Left lung (tissue), 10 donors: ENCODE measurements around the gene CALR. TPM values are rescaled to one million over a fixed set of nuclear protein-coding genes. Genes with fewer than 3 reads are reported as not detected.
"Not testable (repeated sequence)": the region's sequence is repeated elsewhere in the genome, so short reads cannot be mapped to it uniquely, and the experiment has no call there.

Source experiments
- ATAC-seq: fragments of 200-7000 bp; cut with Tn5 transposase; one replicate; pipeline ENCODE4 v1.9.1; 2020; ENCODE audit warnings: moderate library complexity
- DNase-seq, 4 donors: peaks; one replicate each; pipeline ENCODE4 v3.0.0-alpha.2; 2013 to 2020
- H3K27ac ChIP-seq, 2 donors: fragments of 200-600 bp; sonication (generic) in 1 of 2; one replicate each; pipeline versions ENCODE4 v1.5.0 to v1.8.0; 2020 to 2021
- H3K27me3 ChIP-seq, 2 donors: fragments of 200-600 bp; sonication (generic) in 1 of 2; one replicate each; pipeline versions ENCODE4 v1.5.0 to v1.8.0; 2020 to 2021
- H3K36me3 ChIP-seq, 2 donors: fragments of 200-600 bp; sonication (generic) in 1 of 2; one replicate each; pipeline versions ENCODE4 v1.5.0 to v1.8.0; 2020 to 2021
- H3K4me1 ChIP-seq, 2 donors: fragments of 200-600 bp; one replicate each; pipeline ENCODE4 v1.8.0; 2021
- H3K4me3 ChIP-seq, 2 donors: fragments of 200-600 bp; sonication (generic) in 1 of 2; one replicate each; pipeline versions ENCODE4 v1.5.0 to v1.8.0; 2020 to 2021; ENCODE audit warnings: mild to moderate bottlenecking in 1 of 2
- H3K9me3 ChIP-seq, 2 donors: fragments of 200-600 bp; sonication (generic) in 1 of 2; one replicate each; pipeline versions ENCODE4 v1.5.0 to v1.8.0; 2020 to 2021
- intact Hi-C, 2 donors: fragments of 100-400 bp; cut with DNase I; formaldehyde crosslinking; loops; one replicate each; pipeline versions ENCODE4 v1.11.2 to v1.14.2; 2022
- polyA plus RNA-seq, 6 donors: library from polyadenylated mRNA; unstranded; fragments of 120-200 nt; gene quantifications; one replicate each; pipeline ENCODE4 v1.2.1, GENCODE V29; 2013; ENCODE audit not compliant: insufficient read length in 6 of 6
- total RNA-seq, 2 donors: library from RNA; stranded (reverse); fragmentation: NEBNext Ultra II Directional; extraction: Animal tissue kit (Norgen Biotek cat#: 25700); gene quantifications; one replicate each; pipeline ENCODE4 v1.2.1, GENCODE V29; 2021
- TF ChIP-seq, protein P1 (sequence below), 2 donors: fragments of 200-600 bp; sonication (generic) in 1 of 2; IDR thresholded peaks; one replicate each; pipeline versions ENCODE4 v1.5.0 to v1.8.0; 2021; ENCODE audit warnings: antibody characterized with exemption in 2 of 2
- donor health status: DM: no; HTN: yes; CAD: no.
- donor health status: DM: no; HTN: no; CAD: no.

Gene CALR
- total and polyA plus RNA-seq, 8 donors = 654 to 1,778 (median 814) TPM

- TF ChIP-seq, protein P1, sequence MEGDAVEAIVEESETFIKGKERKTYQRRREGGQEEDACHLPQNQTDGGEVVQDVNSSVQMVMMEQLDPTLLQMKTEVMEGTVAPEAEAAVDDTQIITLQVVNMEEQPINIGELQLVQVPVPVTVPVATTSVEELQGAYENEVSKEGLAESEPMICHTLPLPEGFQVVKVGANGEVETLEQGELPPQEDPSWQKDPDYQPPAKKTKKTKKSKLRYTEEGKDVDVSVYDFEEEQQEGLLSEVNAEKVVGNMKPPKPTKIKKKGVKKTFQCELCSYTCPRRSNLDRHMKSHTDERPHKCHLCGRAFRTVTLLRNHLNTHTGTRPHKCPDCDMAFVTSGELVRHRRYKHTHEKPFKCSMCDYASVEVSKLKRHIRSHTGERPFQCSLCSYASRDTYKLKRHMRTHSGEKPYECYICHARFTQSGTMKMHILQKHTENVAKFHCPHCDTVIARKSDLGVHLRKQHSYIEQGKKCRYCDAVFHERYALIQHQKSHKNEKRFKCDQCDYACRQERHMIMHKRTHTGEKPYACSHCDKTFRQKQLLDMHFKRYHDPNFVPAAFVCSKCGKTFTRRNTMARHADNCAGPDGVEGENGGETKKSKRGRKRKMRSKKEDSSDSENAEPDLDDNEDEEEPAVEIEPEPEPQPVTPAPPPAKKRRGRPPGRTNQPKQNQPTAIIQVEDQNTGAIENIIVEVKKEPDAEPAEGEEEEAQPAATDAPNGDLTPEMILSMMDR (IDR thresholded peaks at IDR 0.05) = no peak
- Histone ChIP-seq H3K27ac (peak overlapping the region; percentile 4 to 64), H3K4me3 (peak overlapping the region in 1 of 2 donors; percentile 1), H3K4me1 (peaks cover 13 to 27% of the 10 kb centered on the region in 2 donors), H3K36me3 (no peaks in the 10 kb centered on the region), H3K27me3 (no peaks in the 10 kb centered on the region), H3K9me3 (no peaks in the 10 kb centered on the region)
- DNase-seq = peak in 3 of 4 donors; percentile 75 to 90 (median 79)
- intact Hi-C loops = no loop called here
- ATAC-seq = peak; percentile 79
These were observed 25.3 kb upstream of the CALR start for GRCh38 chr19:12913011-12913561.

GRCh38 chr19:12913851-12914690, 24.3 kb upstream of the CALR start:
- intact Hi-C loops = no loop called here
- DNase-seq = peak in 1 of 4 donors; percentile 54
- Histone ChIP-seq H3K4me3 (no peak overlapping the region), H3K4me1 (peaks cover 13 to 35% of the 10 kb centered on the region in 2 donors), H3K27me3 (no peaks in the 10 kb centered on the region), H3K9me3 (no peaks in the 10 kb centered on the region), H3K36me3 (no peaks in the 10 kb centered on the region), H3K27ac (peak overlapping the region; percentile 4 to 64)
- TF ChIP-seq, protein P1 (IDR thresholded peaks at IDR 0.05) = no peak
- ATAC-seq = no peak

GRCh38 chr19:12915860-12916259, 22.5 kb upstream of the CALR start:
- H3K36me3 ChIP-seq, H3K9me3 ChIP-seq, H3K27ac ChIP-seq, intact Hi-C loops, H3K27me3 ChIP-seq, H3K4me3 ChIP-seq, DNase-seq, ATAC-seq: not testable (repeated sequence)
- H3K4me1 ChIP-seq = peaks cover 13 to 42% of the 10 kb centered on the region in 2 donors

DNA sequence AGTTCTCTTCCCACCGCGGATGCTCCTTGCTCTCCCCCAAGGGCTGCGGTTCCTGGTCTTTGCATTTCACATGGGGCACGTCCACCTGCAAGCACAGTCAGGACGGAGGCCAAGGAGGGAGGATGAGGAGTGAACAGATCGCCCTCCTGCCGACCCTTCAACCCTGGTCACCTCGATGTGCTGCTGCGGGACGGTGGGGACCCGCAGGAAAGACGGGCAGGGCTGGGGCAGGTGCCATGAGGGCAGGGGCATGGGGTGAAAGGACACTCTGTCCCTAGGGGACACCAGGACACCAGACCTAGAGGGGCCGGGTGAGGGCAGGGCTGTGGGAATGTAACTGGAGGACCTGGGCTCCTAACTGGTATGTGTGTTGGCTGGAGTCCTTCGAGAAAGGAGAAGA, 20.2 kb upstream of the CALR start:
- peaks cover 6 to 30% of the 10 kb centered on the region in 2 donors for H3K4me1 ChIP-seq
- no peak for DNase-seq
- no peak overlapping the region for H3K27ac ChIP-seq
- H3K27me3 ChIP-seq = no peaks in the 10 kb centered on the region
- intact Hi-C loops = no loop called here
- no peak overlapping the region for H3K4me3 ChIP-seq
- no peaks in the 10 kb centered on the region for H3K9me3 ChIP-seq
- no peak for ATAC-seq
- TF ChIP-seq, protein P1 (IDR thresholded peaks at IDR 0.05) = no peak
- peaks cover 0 to 13% of the 10 kb centered on the region in 2 donors for H3K36me3 ChIP-seq

GRCh38 chr19:12921047-12921446, 17.4 kb upstream of the CALR start:
- DNase-seq (no peak), ATAC-seq (no peak)
- H3K4me3 ChIP-seq = no peak overlapping the region
- no peaks in the 10 kb centered on the region for H3K27me3 ChIP-seq
- intact Hi-C loops = no loop called here
- no peak overlapping the region for H3K27ac ChIP-seq
- H3K36me3 ChIP-seq = peaks cover 0 to 41% of the 10 kb centered on the region in 2 donors
- TF ChIP-seq, protein P1 (IDR thresholded peaks at IDR 0.05) = no peak
- peaks cover 0 to 15% of the 10 kb centered on the region in 2 donors for H3K4me1 ChIP-seq
- H3K9me3 ChIP-seq = no peaks in the 10 kb centered on the region
